Natural killer cell (primary cell): ENCODE measurements around the gene FBXO48. TPM values are rescaled to one million over a fixed set of nuclear protein-coding genes. Genes with fewer than 3 reads are reported as not detected.
A peak's percentile ranks its signal among the peaks of the same experiment; 100 is the strongest.

Source experiments
- ATAC-seq, 3 donors: fragments of 150-1000 bp in 2 of 3; fragments of 200-7000 bp in 1 of 3; cut with Tn5 transposase; 1 replicate in 1 of 3; 2 replicates in 2 of 3; pipeline ENCODE4 v1.10.0; 2021; ENCODE audit warnings: mild to moderate bottlenecking in 2 of 3, moderate library complexity in 2 of 3
- DNase-seq, 2 donors: peaks; one replicate each; pipeline versions ENCODE4 v3.0.0 to v3.0.0-alpha.2; 2013 to 2021; ENCODE audit warnings: mixed read lengths in 1 of 2
- H3K27ac ChIP-seq: one replicate; pipeline ENCODE4 v1.5.1; 2013; ENCODE audit warnings: mild to moderate bottlenecking, low read length
- H3K27me3 ChIP-seq: one replicate; pipeline ENCODE4 v1.6.1; 2013; ENCODE audit warnings: low read length; ENCODE audit not compliant: control insufficient read depth, insufficient read depth
- H3K36me3 ChIP-seq: one replicate; pipeline ENCODE4 v1.6.1; 2013; ENCODE audit warnings: low read length; ENCODE audit not compliant: control insufficient read depth, insufficient read depth
- H3K4me1 ChIP-seq: one replicate; pipeline ENCODE4 v1.6.1; 2013; ENCODE audit warnings: low read length; ENCODE audit not compliant: control insufficient read depth, insufficient read depth
- H3K4me3 ChIP-seq: one replicate; pipeline ENCODE4 v1.5.1; 2013; ENCODE audit warnings: low read length
- H3K9me3 ChIP-seq: one replicate; pipeline ENCODE4 v1.6.1; 2013; ENCODE audit warnings: low read length; ENCODE audit not compliant: control insufficient read depth, insufficient read depth
- H3K27ac Mint-ChIP-seq, 2 donors: one replicate each; pipeline ENCODE4 v1.8.0; 2022; ENCODE audit warnings: mild to moderate bottlenecking in 2 of 2, mixed read lengths in 2 of 2, moderate library complexity in 1 of 2
- H3K27me3 Mint-ChIP-seq, 2 donors: one replicate each; pipeline ENCODE4 v1.8.0; 2022; ENCODE audit warnings: low read depth in 2 of 2, mixed read lengths in 2 of 2
- H3K36me3 Mint-ChIP-seq: one replicate; pipeline ENCODE4 v1.8.0; 2022; ENCODE audit warnings: mixed read lengths
- H3K4me1 Mint-ChIP-seq, 2 donors: one replicate each; pipeline ENCODE4 v1.8.0; 2022; ENCODE audit warnings: mixed read lengths in 2 of 2
- H3K4me3 Mint-ChIP-seq: one replicate; pipeline ENCODE4 v1.8.0; 2022; ENCODE audit warnings: mild to moderate bottlenecking, moderate library complexity, mixed read lengths
- H3K9me3 Mint-ChIP-seq, 2 donors: one replicate each; pipeline ENCODE4 v1.8.0; 2022; ENCODE audit warnings: mixed read lengths in 2 of 2
- CTCF ChIP-seq: fragments of 200-600 bp; IDR thresholded peaks from one replicate; pipeline ENCODE4 v1.8.0; 2022; ENCODE audit warnings: antibody characterized with exemption
- WGBS: methylation state at CpG from one replicate; pipeline ENCODE4 v1.1.7; 2013; ENCODE audit warnings: missing lambda C conversion rate; ENCODE audit not compliant: insufficient coverage; 5-methylcytosine and 5-hydroxymethylcytosine counted together
- intact Hi-C: fragments of 100-400 bp; cut with micrococcal nuclease; formaldehyde crosslinking; loops from one replicate; pipeline ENCODE4 v1.14.2; 2022
- total RNA-seq, 4 donors: library from RNA; stranded (reverse); fragments of 120-200 nt in 1 of 4; gene quantifications; one replicate each; pipeline versions ENCODE4 v1.2.3 to v1.2.4, GENCODE V29; 2013 to 2022

Gene FBXO48
- total RNA-seq, 3 donors from 2014 or later (not counting 1 experiment from before 2014, with no cell fraction given): 0.96 to 1.3 (median 1.1) TPM

- intact Hi-C loops: no loop called here
- H3K27ac Mint-ChIP-seq: peak overlapping the region in 1 of 2 donors; percentile 36
- ATAC-seq (no peak), DNase-seq (no peak)
- no peaks in the 10 kb centered on the region for H3K27me3 ChIP-seq
- H3K36me3 Mint-ChIP-seq: no peaks in the 10 kb centered on the region
- no peak overlapping the region for H3K4me3 ChIP-seq
- H3K9me3 ChIP-seq: no peaks in the 10 kb centered on the region
- H3K4me1 ChIP-seq: peaks cover 37% of the 10 kb centered on the region
- H3K9me3 Mint-ChIP-seq: no peaks in the 10 kb centered on the region
- H3K27me3 Mint-ChIP-seq: no peaks in the 10 kb centered on the region
- no peaks in the 10 kb centered on the region for H3K36me3 ChIP-seq
- H3K4me3 Mint-ChIP-seq: no peak overlapping the region
- H3K4me1 Mint-ChIP-seq: peaks cover 54 to 60% of the 10 kb centered on the region in 2 donors
- H3K27ac ChIP-seq: no peak overlapping the region
- WGBS: 94% methylated on average over 4 of the region's 4 CpGs
- TF ChIP-seq CTCF: no peak
These were observed 30.8 kb downstream of the FBXO48 start for GRCh38 chr2:68436270-68436669.

- Histone ChIP-seq H3K27ac (no peak overlapping the region), H3K27me3 (no peaks in the 10 kb centered on the region), H3K4me3 (no peak overlapping the region), H3K4me1 (peaks cover 32% of the 10 kb centered on the region), H3K9me3 (no peaks in the 10 kb centered on the region), H3K36me3 (no peaks in the 10 kb centered on the region)
- Mint-ChIP-seq H3K9me3 (no peaks in the 10 kb centered on the region), H3K4me1 (peaks cover 51 to 54% of the 10 kb centered on the region in 2 donors), H3K4me3 (no peak overlapping the region), H3K36me3 (no peaks in the 10 kb centered on the region), H3K27me3 (no peaks in the 10 kb centered on the region), H3K27ac (peak overlapping the region in 1 of 2 donors; percentile 36)
- no peak for DNase-seq
- no peak for TF ChIP-seq CTCF
- ATAC-seq: no peak
- intact Hi-C loops: no loop called here
These were observed 31.5 kb downstream of the FBXO48 start for GRCh38 chr2:68435615-68436014.

DNA sequence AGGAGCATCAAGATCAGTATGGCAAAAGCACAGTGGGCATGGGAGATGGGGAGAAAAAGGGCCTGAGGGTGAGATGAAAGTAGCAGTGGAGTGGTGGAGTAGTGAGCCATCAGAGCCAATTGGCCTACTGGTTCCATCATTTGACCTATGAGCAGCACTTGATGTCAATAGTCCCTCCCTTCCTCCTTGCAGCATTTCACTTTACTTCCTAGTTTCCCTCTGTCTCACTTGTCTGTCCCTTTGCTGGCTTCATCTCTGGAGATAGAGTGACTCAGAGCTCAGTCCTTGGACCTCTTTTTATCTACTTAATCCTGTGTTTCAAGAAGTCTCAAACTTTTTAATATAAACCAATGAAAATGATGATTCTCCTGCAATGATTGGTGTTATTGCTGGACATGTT, 32.1 kb downstream of the FBXO48 start:
- intact Hi-C loops: no loop called here
- no peak for ATAC-seq
- Histone ChIP-seq H3K4me1 (peaks cover 26% of the 10 kb centered on the region), H3K27ac (no peak overlapping the region), H3K9me3 (no peaks in the 10 kb centered on the region), H3K36me3 (no peaks in the 10 kb centered on the region), H3K4me3 (no peak overlapping the region), H3K27me3 (no peaks in the 10 kb centered on the region)
- Mint-ChIP-seq H3K27ac (peak overlapping the region in 1 of 2 donors; percentile 36), H3K9me3 (no peaks in the 10 kb centered on the region), H3K4me1 (peaks cover 45 to 51% of the 10 kb centered on the region in 2 donors), H3K4me3 (no peak overlapping the region), H3K36me3 (no peaks in the 10 kb centered on the region), H3K27me3 (no peaks in the 10 kb centered on the region)
- no peak for TF ChIP-seq CTCF
- no peak for DNase-seq
